Mucosa of stomach (tissue), 1 donor: Measurements from ENCODE around the gene SEPTIN2.
"Not testable (repeated sequence)": the region's sequence is repeated elsewhere in the genome, so short reads cannot be mapped to it uniquely, and the experiment has no call there.

ENCODE experiments used
- H3K27me3 ChIP-seq: one replicate; pipeline ENCODE4 v1.7.0; 2013; ENCODE audit warnings: mild to moderate bottlenecking, low read length; ENCODE audit not compliant: control insufficient read depth, insufficient read depth
- H3K36me3 ChIP-seq: one replicate; pipeline ENCODE4 v1.7.0; 2013; ENCODE audit warnings: low read length; ENCODE audit not compliant: control insufficient read depth, insufficient read depth
- H3K4me1 ChIP-seq: one replicate; pipeline ENCODE4 v1.7.0; 2013; ENCODE audit warnings: mild to moderate bottlenecking, low read length; ENCODE audit not compliant: control insufficient read depth, insufficient read depth
- H3K4me3 ChIP-seq: one replicate; pipeline ENCODE4 v1.7.0; 2013; ENCODE audit warnings: low read length
- H3K9ac ChIP-seq: one replicate; pipeline ENCODE4 v1.7.0; 2013; ENCODE audit warnings: mild to moderate bottlenecking, low read length, moderate library complexity
- H3K9me3 ChIP-seq: one replicate; pipeline ENCODE4 v1.7.0; 2013; ENCODE audit warnings: mild to moderate bottlenecking, low read length, moderate library complexity; ENCODE audit not compliant: control insufficient read depth
- donor health status: Pancreatic carcinoma.

The SEPTIN2 gene

DNA sequence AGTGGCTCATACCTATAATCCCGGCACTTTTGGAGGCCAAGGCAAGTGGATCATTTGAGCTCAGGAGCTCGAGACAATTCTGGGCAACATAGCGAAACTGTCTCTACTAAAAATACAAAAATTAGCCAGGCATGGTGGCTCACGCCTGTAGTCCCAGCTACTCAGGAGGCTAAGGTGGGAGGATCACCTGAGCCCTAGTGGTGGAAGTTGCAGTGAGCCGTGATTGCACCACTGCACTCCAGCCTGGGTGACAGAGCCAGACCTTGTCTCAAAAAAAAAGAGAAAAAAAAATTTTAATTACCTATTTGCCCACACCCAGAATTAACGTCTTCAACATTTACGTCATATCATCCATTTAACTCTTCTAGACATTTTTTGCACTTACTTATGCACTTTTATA is 69.7 kb downstream of the SEPTIN2 start:
- H3K4me3 ChIP-seq, H3K27me3 ChIP-seq, H3K9ac ChIP-seq, H3K4me1 ChIP-seq, H3K36me3 ChIP-seq, H3K9me3 ChIP-seq: not testable (repeated sequence)

GRCh38 chr2:241386519-241386918 is 70.8 kb downstream of the SEPTIN2 start:
- Histone ChIP-seq H3K36me3 (peaks cover 5% of the 10 kb centered on the region), H3K4me1 (peaks cover 4% of the 10 kb centered on the region), H3K4me3 (no peak overlapping the region), H3K27me3 (no peaks in the 10 kb centered on the region), H3K9ac (no peak overlapping the region), H3K9me3 (no peaks in the 10 kb centered on the region)

GRCh38 chr2:241389697-241390096 is 74.0 kb downstream of the SEPTIN2 start:
- Histone ChIP-seq H3K9me3 (no peaks in the 10 kb centered on the region), H3K4me1 (peaks cover 5% of the 10 kb centered on the region), H3K4me3 (no peak overlapping the region), H3K36me3 (no peaks in the 10 kb centered on the region), H3K9ac (no peak overlapping the region), H3K27me3 (no peaks in the 10 kb centered on the region)

- H3K4me1 ChIP-seq = peaks cover 5% of the 10 kb centered on the region
- no peak overlapping the region for H3K9ac ChIP-seq
Measured at GRCh38 chr2:241390301-241391206, 74.8 kb downstream of the SEPTIN2 start.

DNA sequence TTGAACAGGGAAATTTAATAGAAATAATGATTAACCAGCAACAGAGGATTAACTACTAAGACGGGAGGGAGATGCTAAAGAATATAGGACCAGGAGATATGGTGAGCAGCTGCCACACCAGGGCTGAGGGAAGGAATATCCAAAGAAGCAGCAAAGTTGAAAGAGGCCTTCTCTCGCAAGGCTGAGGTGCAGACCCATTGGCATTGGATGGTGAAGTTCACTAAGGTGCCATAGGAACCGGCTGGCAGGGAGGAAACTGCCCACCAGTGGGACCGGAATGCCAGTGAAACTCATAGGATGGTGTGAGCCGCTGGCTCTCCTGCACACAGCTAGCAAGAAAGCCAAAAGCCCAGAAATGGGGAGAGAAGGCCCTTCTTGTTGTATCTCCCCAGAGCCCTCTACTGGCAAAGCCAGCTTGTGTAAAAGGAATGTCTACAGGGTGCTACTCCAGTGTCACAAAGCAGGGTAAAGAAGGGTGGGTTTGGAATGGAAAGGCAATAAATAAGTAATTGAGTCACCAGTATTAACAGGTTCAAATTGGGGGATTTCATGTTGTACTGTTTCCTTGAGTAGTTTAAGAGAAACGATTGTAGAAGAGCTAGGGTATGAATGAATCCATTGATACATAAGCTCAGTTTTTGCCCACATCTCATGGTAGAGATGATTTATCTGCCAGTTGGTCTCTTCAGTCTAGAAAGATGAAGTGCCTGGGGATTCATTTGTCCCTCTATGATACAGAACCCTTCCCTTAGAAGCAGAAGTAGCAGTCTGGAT is 76.4 kb downstream of the SEPTIN2 start:
- Histone ChIP-seq H3K27me3 (no peaks in the 10 kb centered on the region), H3K9ac (no peak overlapping the region), H3K4me1 (peaks cover 5% of the 10 kb centered on the region), H3K9me3 (no peaks in the 10 kb centered on the region), H3K4me3 (no peak overlapping the region), H3K36me3 (no peaks in the 10 kb centered on the region)

More at GRCh38 chr2:241390301-241391206, 74.8 kb downstream of the SEPTIN2 start:
- no peak overlapping the region for H3K4me3 ChIP-seq
- H3K27me3 ChIP-seq = no peaks in the 10 kb centered on the region
- H3K9me3 ChIP-seq = no peaks in the 10 kb centered on the region
- H3K36me3 ChIP-seq = no peaks in the 10 kb centered on the region

- not testable (repeated sequence) for H3K27me3 ChIP-seq, H3K4me1 ChIP-seq, H3K9ac ChIP-seq, H3K36me3 ChIP-seq, H3K4me3 ChIP-seq, H3K9me3 ChIP-seq
Measured at GRCh38 chr2:241392753-241393152, 77.0 kb downstream of the SEPTIN2 start.

- Histone ChIP-seq H3K4me3 (no peak overlapping the region), H3K9ac (no peak overlapping the region), H3K36me3 (no peaks in the 10 kb centered on the region), H3K9me3 (no peaks in the 10 kb centered on the region), H3K27me3 (no peaks in the 10 kb centered on the region), H3K4me1 (peaks cover 5% of the 10 kb centered on the region)
Measured at GRCh38 chr2:241393524-241394196, 77.9 kb downstream of the SEPTIN2 start.

GRCh38 chr2:241396809-241397208 is 81.1 kb downstream of the SEPTIN2 start:
- H3K27me3 ChIP-seq, H3K36me3 ChIP-seq, H3K9ac ChIP-seq, H3K9me3 ChIP-seq, H3K4me3 ChIP-seq: not testable (repeated sequence)
- H3K4me1 ChIP-seq = peaks cover 22% of the 10 kb centered on the region

GRCh38 chr2:241399941-241400922 is 84.5 kb downstream of the SEPTIN2 start:
- Histone ChIP-seq H3K9ac (no peak overlapping the region), H3K9me3 (no peaks in the 10 kb centered on the region), H3K4me3 (no peak overlapping the region), H3K36me3 (no peaks in the 10 kb centered on the region), H3K4me1 (peaks cover 22% of the 10 kb centered on the region), H3K27me3 (no peaks in the 10 kb centered on the region)
